Measurements from ENCODE around the gene TSPAN4.

DNA sequence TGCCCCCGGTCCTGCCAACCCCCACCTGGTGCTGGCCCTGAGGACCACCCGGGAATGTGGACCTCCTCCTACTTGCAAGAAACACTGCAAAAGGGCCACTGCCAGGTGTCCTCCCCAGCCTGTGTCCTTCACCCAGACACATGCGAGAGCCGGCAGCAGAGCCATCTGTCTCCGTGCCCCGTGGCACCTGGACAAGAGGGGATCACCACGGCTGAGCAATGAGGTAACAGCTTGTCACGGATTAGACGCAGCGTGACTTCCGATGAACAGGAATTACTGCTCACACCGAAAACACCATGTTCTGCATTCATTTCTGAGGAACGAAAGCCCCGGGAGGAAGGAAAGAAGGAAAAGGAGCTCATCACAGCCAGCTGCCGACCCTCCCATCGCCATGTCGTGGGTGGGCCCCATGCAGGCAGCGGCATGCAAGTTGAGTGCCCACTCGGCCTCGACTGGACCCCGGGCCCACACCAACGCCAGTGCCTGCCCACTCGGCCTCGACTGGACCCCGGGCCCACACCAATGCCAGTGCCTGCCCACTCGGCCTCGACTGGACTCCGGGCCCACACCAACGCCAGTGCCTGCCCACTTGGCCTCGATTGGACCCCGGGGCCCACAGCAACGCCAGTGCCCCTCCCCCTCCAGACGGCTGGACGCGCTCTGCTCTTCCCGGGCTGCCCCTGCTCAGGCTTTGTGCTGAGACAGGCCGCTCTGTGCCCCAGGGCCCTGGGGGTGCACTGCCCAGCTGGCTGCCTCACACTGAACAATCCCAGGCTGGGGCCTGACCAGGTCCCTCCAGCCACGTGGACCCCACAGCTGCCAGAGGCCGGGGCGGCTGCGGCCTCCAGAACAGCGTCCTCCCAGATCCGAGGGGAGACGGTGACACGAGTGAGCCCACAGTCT, 45.9 kb downstream of the TSPAN4 start:
- TF ChIP-seq, protein P1, sequence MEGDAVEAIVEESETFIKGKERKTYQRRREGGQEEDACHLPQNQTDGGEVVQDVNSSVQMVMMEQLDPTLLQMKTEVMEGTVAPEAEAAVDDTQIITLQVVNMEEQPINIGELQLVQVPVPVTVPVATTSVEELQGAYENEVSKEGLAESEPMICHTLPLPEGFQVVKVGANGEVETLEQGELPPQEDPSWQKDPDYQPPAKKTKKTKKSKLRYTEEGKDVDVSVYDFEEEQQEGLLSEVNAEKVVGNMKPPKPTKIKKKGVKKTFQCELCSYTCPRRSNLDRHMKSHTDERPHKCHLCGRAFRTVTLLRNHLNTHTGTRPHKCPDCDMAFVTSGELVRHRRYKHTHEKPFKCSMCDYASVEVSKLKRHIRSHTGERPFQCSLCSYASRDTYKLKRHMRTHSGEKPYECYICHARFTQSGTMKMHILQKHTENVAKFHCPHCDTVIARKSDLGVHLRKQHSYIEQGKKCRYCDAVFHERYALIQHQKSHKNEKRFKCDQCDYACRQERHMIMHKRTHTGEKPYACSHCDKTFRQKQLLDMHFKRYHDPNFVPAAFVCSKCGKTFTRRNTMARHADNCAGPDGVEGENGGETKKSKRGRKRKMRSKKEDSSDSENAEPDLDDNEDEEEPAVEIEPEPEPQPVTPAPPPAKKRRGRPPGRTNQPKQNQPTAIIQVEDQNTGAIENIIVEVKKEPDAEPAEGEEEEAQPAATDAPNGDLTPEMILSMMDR (IDR thresholded peaks at IDR 0.05; ENCODE audit: low read depth, low read length): no peak
- TF ChIP-seq EZH2phosphoT487 (IDR thresholded peaks at IDR 0.05; ENCODE audit: low read depth): no peak
